HFF-Myc (cell line): ENCODE measurements around the gene TRAM2.

Experiments used
- DNase-seq: peaks from one replicate; pipeline ENCODE4 v3.0.0-alpha.2; 2011; ENCODE audit warnings: low read depth; ENCODE audit errors: extremely low read depth
- H3K4me3 ChIP-seq: replicated peaks from 2 replicates; pipeline ENCODE4 v1.5.1; 2011; ENCODE audit warnings: low read depth, mild to moderate bottlenecking, control low read depth, low read length
- TF ChIP-seq, protein P1 (sequence below): IDR thresholded peaks from 2 replicates; pipeline ENCODE4 v1.5.1; 2012; ENCODE audit warnings: mild to moderate bottlenecking, low read depth, low read length, control low read depth; ENCODE audit errors: missing control alignments

Gene TRAM2

DNA sequence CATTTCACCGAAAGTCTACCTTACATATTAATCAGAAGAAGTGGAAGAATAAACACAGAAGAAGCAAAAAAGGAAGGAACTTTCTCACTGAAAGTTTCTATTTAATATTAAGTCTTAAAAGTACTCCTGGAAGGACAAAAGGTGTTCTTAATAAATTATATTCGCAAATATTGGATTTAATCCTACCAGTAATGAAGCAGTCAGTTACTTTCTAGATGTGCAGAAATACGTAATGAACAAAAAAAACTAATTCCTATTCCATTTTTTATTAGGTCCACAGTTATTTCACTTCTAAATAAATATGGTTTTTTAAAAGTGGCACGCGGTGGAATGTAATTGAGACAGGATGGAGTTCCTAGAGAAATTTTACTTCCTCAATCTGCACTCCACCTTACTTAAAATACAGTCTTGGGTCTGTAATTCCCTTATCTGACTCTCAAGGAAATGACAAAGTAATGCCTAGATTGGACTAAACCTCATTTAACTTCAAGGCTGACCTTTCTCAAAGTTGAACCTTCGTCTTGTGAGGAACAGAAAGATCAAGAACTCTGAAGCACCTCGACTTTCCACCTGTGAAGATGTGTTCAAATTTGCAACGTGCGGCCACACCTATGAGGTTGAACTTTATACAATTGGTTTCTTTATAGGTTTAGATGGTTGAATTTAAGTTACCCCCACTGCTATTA lies 1.1 kb upstream of the TRAM2 start:
- peak overlapping the region; percentile 81 for H3K4me3 ChIP-seq
- TF ChIP-seq, protein P1, sequence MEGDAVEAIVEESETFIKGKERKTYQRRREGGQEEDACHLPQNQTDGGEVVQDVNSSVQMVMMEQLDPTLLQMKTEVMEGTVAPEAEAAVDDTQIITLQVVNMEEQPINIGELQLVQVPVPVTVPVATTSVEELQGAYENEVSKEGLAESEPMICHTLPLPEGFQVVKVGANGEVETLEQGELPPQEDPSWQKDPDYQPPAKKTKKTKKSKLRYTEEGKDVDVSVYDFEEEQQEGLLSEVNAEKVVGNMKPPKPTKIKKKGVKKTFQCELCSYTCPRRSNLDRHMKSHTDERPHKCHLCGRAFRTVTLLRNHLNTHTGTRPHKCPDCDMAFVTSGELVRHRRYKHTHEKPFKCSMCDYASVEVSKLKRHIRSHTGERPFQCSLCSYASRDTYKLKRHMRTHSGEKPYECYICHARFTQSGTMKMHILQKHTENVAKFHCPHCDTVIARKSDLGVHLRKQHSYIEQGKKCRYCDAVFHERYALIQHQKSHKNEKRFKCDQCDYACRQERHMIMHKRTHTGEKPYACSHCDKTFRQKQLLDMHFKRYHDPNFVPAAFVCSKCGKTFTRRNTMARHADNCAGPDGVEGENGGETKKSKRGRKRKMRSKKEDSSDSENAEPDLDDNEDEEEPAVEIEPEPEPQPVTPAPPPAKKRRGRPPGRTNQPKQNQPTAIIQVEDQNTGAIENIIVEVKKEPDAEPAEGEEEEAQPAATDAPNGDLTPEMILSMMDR = no peak
- no peak for DNase-seq

DNA sequence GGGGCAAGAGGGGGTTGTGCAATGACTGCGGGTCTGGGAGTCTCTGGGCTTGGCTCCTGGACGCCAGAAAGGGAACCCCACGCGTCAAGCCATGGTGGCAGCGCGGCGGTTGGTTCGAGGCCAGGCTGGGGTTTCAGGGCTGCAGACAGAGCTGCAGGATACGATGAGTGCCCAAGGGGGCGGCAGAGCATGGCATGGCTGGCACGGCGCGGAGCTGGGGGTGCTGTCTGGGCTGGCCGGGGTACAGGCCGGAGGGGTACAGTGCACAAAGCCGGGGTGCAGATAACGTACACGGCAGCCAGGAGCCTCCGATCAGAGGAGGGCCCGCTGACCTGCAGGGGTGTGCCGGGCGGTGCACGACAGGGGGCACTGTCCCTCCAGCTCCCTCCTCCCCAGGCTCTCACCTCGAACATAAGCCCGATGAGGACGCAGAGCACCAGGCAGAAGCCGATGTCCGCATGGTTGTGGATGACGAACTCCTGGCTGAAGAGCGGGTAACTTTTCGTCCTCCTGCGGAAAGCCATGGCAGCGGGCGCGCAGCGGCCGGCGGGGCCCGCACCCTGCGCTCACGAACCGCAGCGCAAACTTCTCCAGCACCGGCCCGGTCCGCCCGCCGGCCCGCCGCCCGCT lies 353 bp downstream of the TRAM2 start:
- peak overlapping the region; percentile 81 for H3K4me3 ChIP-seq
- TF ChIP-seq, protein P1 = peak; percentile 62
- DNase-seq = peak; percentile 65

DNA sequence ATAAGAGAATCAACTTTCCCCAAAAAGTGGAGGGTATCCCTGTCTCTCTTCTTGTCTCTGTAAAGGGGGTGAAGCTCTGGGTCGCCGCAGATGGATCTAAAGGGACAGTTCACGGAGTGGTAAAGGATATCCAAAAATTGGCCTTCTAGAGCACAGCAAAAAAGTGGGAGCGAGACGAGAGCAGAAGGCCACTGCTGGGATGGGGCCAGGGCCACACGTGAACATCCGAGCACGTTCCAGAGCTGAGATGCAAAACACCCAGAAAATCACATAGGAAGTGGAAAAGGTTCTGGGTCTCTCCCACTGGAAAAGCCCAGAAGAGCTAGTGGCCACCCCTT lies 837 bp downstream of the TRAM2 start:
- no peak for DNase-seq
- TF ChIP-seq, protein P1 = no peak
- peak overlapping the region; percentile 81 for H3K4me3 ChIP-seq

DNA sequence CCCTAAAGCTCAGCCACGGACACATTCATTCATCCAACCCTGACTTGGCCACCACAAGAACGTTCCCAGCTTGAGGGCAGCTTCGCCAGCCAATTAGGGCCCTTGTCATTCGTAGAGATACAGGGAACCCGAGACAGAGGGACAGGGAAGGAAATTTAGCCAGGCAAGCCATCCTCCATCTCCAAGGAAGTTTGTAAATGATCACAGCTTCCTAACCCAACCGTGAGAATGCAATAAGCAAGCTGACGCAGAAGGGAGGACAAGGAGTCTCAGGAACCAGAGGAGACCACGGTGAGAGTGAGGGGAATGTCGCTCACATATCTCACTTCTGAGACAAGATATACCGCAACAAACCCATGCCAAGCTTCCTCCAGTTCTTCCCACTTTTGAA lies 1.4 kb downstream of the TRAM2 start:
- H3K4me3 ChIP-seq = peak overlapping the region; percentile 81
- DNase-seq = no peak
- TF ChIP-seq, protein P1 = no peak

DNA sequence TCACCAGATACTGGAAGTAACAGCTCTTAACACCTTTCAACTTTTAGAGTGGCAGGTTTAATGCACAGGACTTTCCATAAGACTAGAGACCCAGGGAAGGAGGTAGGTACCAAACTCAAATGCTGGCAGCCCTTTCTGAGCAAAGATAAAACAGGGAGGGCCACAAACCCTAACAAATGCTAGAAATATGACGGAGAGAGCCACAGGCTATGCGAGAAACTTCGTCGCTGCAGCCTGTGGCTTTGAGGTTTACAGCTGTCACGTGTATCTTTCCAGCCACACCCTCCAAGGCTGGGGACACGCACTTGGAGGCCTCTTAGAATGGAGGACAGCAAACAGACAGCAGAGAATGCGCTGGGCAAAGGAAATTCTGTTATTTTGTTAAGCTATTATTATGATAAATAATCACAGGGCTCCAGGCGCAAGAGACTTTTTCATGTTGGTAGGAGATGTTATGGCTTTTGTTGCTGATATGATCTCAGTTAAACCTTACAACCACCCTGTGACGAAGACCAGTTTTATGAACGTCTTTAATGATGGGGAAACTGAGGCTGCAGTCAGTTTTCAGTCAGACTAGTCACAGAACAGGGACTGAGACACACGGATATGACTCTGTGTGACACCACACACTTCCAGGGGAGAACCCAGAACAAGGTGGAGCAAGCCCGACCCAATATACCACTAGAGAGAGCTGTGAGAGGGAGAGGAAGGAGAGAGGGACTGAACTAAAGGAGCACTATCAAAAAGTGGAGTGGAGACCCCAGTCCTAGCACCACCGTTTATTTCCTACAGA lies 2.0 kb downstream of the TRAM2 start:
- no peak for DNase-seq
- TF ChIP-seq, protein P1 = no peak
- peak overlapping the region; percentile 81 for H3K4me3 ChIP-seq

DNA sequence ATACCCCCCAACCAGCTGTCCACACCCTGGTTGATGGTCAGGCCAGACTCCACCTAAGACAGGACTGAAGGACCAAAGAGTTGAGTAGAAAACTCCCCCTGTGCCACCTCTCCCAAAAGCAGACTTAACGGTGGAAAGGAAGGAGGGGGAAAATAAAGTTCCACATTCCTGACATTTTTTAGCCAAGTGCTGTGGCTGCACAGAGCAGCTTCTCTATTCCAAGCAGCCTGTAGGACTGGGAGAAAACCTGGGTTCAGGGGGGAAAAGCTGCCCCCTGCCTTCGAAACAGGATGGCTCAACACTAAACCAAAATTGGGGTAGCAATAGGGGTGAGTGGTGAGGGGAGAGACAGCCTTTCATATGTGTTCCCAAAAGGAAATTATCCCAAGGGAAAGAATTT lies 3.6 kb downstream of the TRAM2 start:
- no peak for DNase-seq
- TF ChIP-seq, protein P1 = peak; percentile 24
- peak overlapping the region; percentile 81 for H3K4me3 ChIP-seq
